H1 (cell line): ENCODE results near the gene TNFRSF11A. TPM values are rescaled to one million over a fixed set of nuclear protein-coding genes. Genes with fewer than 3 reads are reported as not detected.

Experiments
- CTCF ChIA-PET: fragments of 300-600 bp; sonication (Branson Sonifier 250); formaldehyde crosslinking; loops from one replicate; lab custom pipeline; 2021; ENCODE audit not compliant: partially characterized antibody; lab: Charles Lee
- POLR2A ChIA-PET: fragments of 300-600 bp; sonication (Branson Sonifier 250); formaldehyde crosslinking; loops from one replicate; lab custom pipeline; 2021; ENCODE audit warnings: inconsistent platforms; ENCODE audit not compliant: partially characterized antibody; lab: Charles Lee
- DNase-seq, 2 experiments: peaks; one replicate each; pipeline versions ENCODE4 v3.0.0 to v3.0.0-alpha.2; 2010 to 2022; ENCODE audit warnings: low spot score in 2 of 2, low read depth in 1 of 2, mixed read lengths in 1 of 2
- FAIRE-seq: peaks from 2 replicates; lab custom pipeline; 2011; peaks lifted over from hg19 to GRCh38; lab: Jason Lieb, UNC
- H2AFZ ChIP-seq: 2 replicates; pipeline ENCODE4 v1.8.1; 2012; ENCODE audit warnings: low read length, inconsistent platforms
- H2AK5ac ChIP-seq: 2 replicates; pipeline ENCODE4 v1.6.1; 2013; ENCODE audit warnings: low read depth, low read length
- H2BK120ac ChIP-seq: replicated peaks from 2 replicates; pipeline ENCODE3; 2013; ENCODE audit warnings: low read depth, low read length, inconsistent platforms
- H2BK12ac ChIP-seq: 2 replicates; pipeline ENCODE4 v1.6.1; 2013; ENCODE audit warnings: low read depth, low read length
- H2BK15ac ChIP-seq: 2 replicates; pipeline ENCODE4 v1.6.1; 2013; ENCODE audit warnings: low read length
- H2BK20ac ChIP-seq: 2 replicates; pipeline ENCODE4 v1.6.1; 2013; ENCODE audit warnings: low read length
- H2BK5ac ChIP-seq: 2 replicates; pipeline ENCODE4 v1.6.1; 2013; ENCODE audit warnings: low read depth, low read length
- H3K14ac ChIP-seq: 2 replicates; pipeline ENCODE4 v1.6.1; 2013; ENCODE audit warnings: inconsistent platforms; ENCODE audit not compliant: insufficient read length
- H3K18ac ChIP-seq: 2 replicates; pipeline ENCODE4 v1.6.1; 2013; ENCODE audit warnings: low read length; ENCODE audit errors: extremely low read depth
- H3K23ac ChIP-seq: 2 replicates; pipeline ENCODE4 v1.6.1; 2013; ENCODE audit warnings: inconsistent platforms; ENCODE audit not compliant: insufficient read length
- H3K23me2 ChIP-seq: 2 replicates; pipeline ENCODE4 v1.6.1; 2013; ENCODE audit warnings: low read depth, low read length
- H3K27ac ChIP-seq: 2 replicates; pipeline ENCODE4 v1.6.1; 2011; ENCODE audit warnings: low read depth, low read length, inconsistent platforms
- H3K27me3 ChIP-seq, 4 experiments: replicated peaks in 1 of 4; 1 replicate in 1 of 4; 2 replicates in 3 of 4; pipeline versions ENCODE4 v1.6.1 to v1.8.1; 2011 to 2013; ENCODE audit warnings: low read length in 3 of 4, mild to moderate bottlenecking in 3 of 4, inconsistent platforms in 2 of 4, mixed read lengths in 2 of 4, moderate library complexity in 1 of 4; ENCODE audit not compliant: control insufficient read depth in 3 of 4, insufficient read depth in 3 of 4; ENCODE audit errors: extremely low read depth in 1 of 4
- H3K36me3 ChIP-seq, 4 experiments: 2 replicates each; pipeline versions ENCODE4 v1.6.1 to v1.8.1; 2011 to 2013; ENCODE audit warnings: mild to moderate bottlenecking in 4 of 4, low read length in 3 of 4, moderate library complexity in 2 of 4, control low read depth in 1 of 4, inconsistent platforms in 1 of 4; ENCODE audit not compliant: insufficient read depth in 4 of 4, control insufficient read depth in 2 of 4
- H3K4ac ChIP-seq: replicated peaks from 2 replicates; pipeline ENCODE3; 2013; ENCODE audit warnings: low read length, low read depth, mixed read lengths, inconsistent platforms; ENCODE audit not compliant: insufficient read length
- H3K4me1 ChIP-seq, 4 experiments: replicated peaks in 1 of 4; 1 replicate in 1 of 4; 2 replicates in 3 of 4; pipeline versions ENCODE4 v1.6.1 to v1.8.1; 2011 to 2013; ENCODE audit warnings: low read length in 3 of 4, inconsistent platforms in 2 of 4, mixed read lengths in 1 of 4; ENCODE audit not compliant: insufficient read depth in 4 of 4, control insufficient read depth in 3 of 4
- H3K4me2 ChIP-seq, 2 experiments: 2 replicates each; pipeline versions ENCODE4 v1.6.1 to v1.8.1; 2011 to 2013; ENCODE audit warnings: low read depth in 2 of 2, low read length in 2 of 2, control low read depth in 1 of 2, inconsistent platforms in 1 of 2, mild to moderate bottlenecking in 1 of 2; ENCODE audit not compliant: insufficient read depth in 1 of 2
- H3K4me3 ChIP-seq, 4 experiments: fragments of 200-600, 300-600 bp in 1 of 4; sonication (generic), shearing (Covaris generic), sonication (Bioruptor Twin) in 1 of 4; 2 replicates each; pipeline versions ENCODE4 v1.5.1 to v1.8.1; 2011 to 2016; ENCODE audit warnings: low read length in 4 of 4, low read depth in 3 of 4, control low read depth in 2 of 4, inconsistent platforms in 2 of 4, mild to moderate bottlenecking in 2 of 4, mixed read lengths in 1 of 4, moderate library complexity in 1 of 4; ENCODE audit not compliant: insufficient read depth in 2 of 4; ENCODE audit errors: extremely low read depth in 1 of 4
- H3K56ac ChIP-seq: replicated peaks from 2 replicates; pipeline ENCODE3; 2013; ENCODE audit warnings: low read depth, mild to moderate bottlenecking, mixed read lengths, low read length, inconsistent platforms; ENCODE audit not compliant: insufficient read length
- H3K79me1 ChIP-seq: 2 replicates; pipeline ENCODE4 v1.6.1; 2013; ENCODE audit warnings: low read depth, low read length, control low read depth
- H3K79me2 ChIP-seq, 2 experiments: 2 replicates each; pipeline versions ENCODE4 v1.6.1 to v1.8.1; 2012 to 2013; ENCODE audit warnings: low read length in 2 of 2, mild to moderate bottlenecking in 2 of 2, inconsistent platforms in 1 of 2; ENCODE audit not compliant: insufficient read depth in 2 of 2, control insufficient read depth in 1 of 2
- H3K9ac ChIP-seq, 4 experiments: replicated peaks in 1 of 4; 1 replicate in 1 of 4; 2 replicates in 3 of 4; pipeline versions ENCODE4 v1.6.1 to v1.8.1; 2011 to 2013; ENCODE audit warnings: low read depth in 3 of 4, low read length in 3 of 4, control low read depth in 2 of 4, mild to moderate bottlenecking in 2 of 4, moderate library complexity in 2 of 4, inconsistent platforms in 1 of 4; ENCODE audit errors: extremely low read depth in 1 of 4
- H3K9me3 ChIP-seq, 2 experiments: 2 replicates each; pipeline versions ENCODE4 v1.6.1 to v1.8.1; 2012 to 2013; ENCODE audit warnings: mild to moderate bottlenecking in 2 of 2, moderate library complexity in 2 of 2, control low read depth in 1 of 2, inconsistent platforms in 1 of 2, low read depth in 1 of 2, low read length in 1 of 2, mixed read lengths in 1 of 2; ENCODE audit not compliant: insufficient read depth in 2 of 2
- H4K20me1 ChIP-seq, 2 experiments: replicated peaks in 1 of 2; 2 replicates each; pipeline versions ENCODE3 to v1.8.1; 2011 to 2013; ENCODE audit warnings: inconsistent platforms in 2 of 2, low read length in 2 of 2, mild to moderate bottlenecking in 1 of 2; ENCODE audit not compliant: insufficient read depth in 2 of 2, control insufficient read depth in 1 of 2
- H4K5ac ChIP-seq: 2 replicates; pipeline ENCODE4 v1.6.1; 2013; ENCODE audit warnings: low read length, low read depth, mixed read lengths, inconsistent platforms; ENCODE audit not compliant: insufficient read length
- H4K8ac ChIP-seq: 2 replicates; pipeline ENCODE4 v1.8.0; 2013; ENCODE audit warnings: mild to moderate bottlenecking, moderate library complexity, low read length, inconsistent platforms; ENCODE audit not compliant: insufficient read depth; ENCODE audit errors: extremely low read depth
- H4K91ac ChIP-seq: replicated peaks from 2 replicates; pipeline ENCODE3; 2013; ENCODE audit warnings: low read length, mixed read lengths, inconsistent platforms; ENCODE audit not compliant: insufficient read length
- CTBP2 ChIP-seq: IDR thresholded peaks from 2 replicates; pipeline ENCODE4 v1.7.0; 2011; ENCODE audit warnings: borderline replicate concordance, mild to moderate bottlenecking, moderate library complexity, mixed read lengths, low read length; ENCODE audit not compliant: insufficient read depth, insufficient read length
- FOSL1 ChIP-seq: IDR thresholded peaks from 2 replicates; pipeline ENCODE4 v1.6.1; 2011; ENCODE audit warnings: mild to moderate bottlenecking, low read depth, low read length, moderate library complexity; ENCODE audit not compliant: insufficient read depth
- GTF2F1 ChIP-seq: IDR thresholded peaks from 2 replicates; pipeline ENCODE4 v1.6.1; 2012; ENCODE audit warnings: low read depth, low read length, improper control_type of control experiment, borderline replicate concordance
- SIRT6 ChIP-seq: IDR thresholded peaks from one replicate; pipeline ENCODE4 v1.7.1; 2012; ENCODE audit warnings: low read length, inconsistent platforms
- SUZ12 ChIP-seq: fragments of 200-600 bp; sonication (generic); IDR thresholded peaks from 2 replicates; pipeline ENCODE4 v1.6.1; 2012; ENCODE audit warnings: mild to moderate bottlenecking, inconsistent platforms, low read length, moderate library complexity, mixed read lengths
- WGBS, 2 experiments: shearing (Covaris generic) in 1 of 2; methylation state at CpG; one replicate each; pipeline versions ENCODE4 v1.1.6 to v1.1.7; 2013 to 2015; ENCODE audit warnings: low lambda C conversion rate in 2 of 2, mixed read lengths in 2 of 2, inconsistent platforms in 1 of 2, low coverage in 1 of 2, missing lambda C conversion rate in 1 of 2; ENCODE audit not compliant: insufficient replicate concordance in 2 of 2, insufficient coverage in 1 of 2, insufficient read length in 1 of 2; ENCODE audit errors: extremely low coverage in 1 of 2, missing lambda C conversion rate in 1 of 2; 5-methylcytosine and 5-hydroxymethylcytosine counted together
- polyA plus RNA-seq, 7 experiments: library from polyadenylated mRNA; depleted of rRNA in 3 of 7; stranded (reverse) in 5 of 7; unstranded in 2 of 7; fragments of >200 nt in 5 of 7; fragments of 200-250 nt in 2 of 7; gene quantifications; 1 replicate in 5 of 7; 2 replicates in 1 of 7; 4 replicates in 1 of 7; pipeline versions ENCODE4 v1.2.1 to v1.2.3, GENCODE V29; 2011 to 2013; ENCODE audit warnings: missing spikeins in 2 of 7, mixed read lengths in 2 of 7
- total RNA-seq: library from RNA; stranded (reverse); fragmentation: NEBNext Ultra II Directional; extraction: Animal tissue kit (Norgen Biotek cat#: 25700); gene quantifications from 2 replicates; pipeline ENCODE4 v1.2.1, GENCODE V29; 2021

TNFRSF11A gene
- total and polyA plus RNA-seq, 2 of the 8 experiments (the other 6 are each of a cell fraction or from before 2014, with no cell fraction given) = 8.7 to 10.6 TPM

GRCh38 chr18:62394006-62394763 lies 69.1 kb downstream of the TNFRSF11A start:
- ChIA-PET CTCF (interaction anchor here (0.8 kb wide), 1 partner anchor 25 kb away, joined by 4 read pairs; no protein-coding TSS in a partner anchor), POLR2A (no interaction called here)
- Histone ChIP-seq H3K4ac (no peak overlapping the region), H3K56ac (no peak overlapping the region), H3K18ac (no peak overlapping the region), H3K4me1 (peaks cover 0 to 5% (median 0%) of the 10 kb centered on the region in 4 experiments; a peak in 3 of 7 replicates), H3K23ac (no peak overlapping the region), H3K9ac (no peak overlapping the region), H3K79me2 (no peaks in the 10 kb centered on the region), H3K36me3 (no peaks in the 10 kb centered on the region), H2BK15ac (no peak overlapping the region), H4K91ac (no peak overlapping the region), H2BK5ac (no peak overlapping the region), H3K14ac (no peak overlapping the region), H3K4me2 (no peak overlapping the region), H3K4me3 (no peak overlapping the region), H2AFZ (no peak overlapping the region), H3K27ac (no peak overlapping the region), H2AK5ac (no peak overlapping the region), H2BK120ac (no peak overlapping the region), H3K79me1 (no peaks in the 10 kb centered on the region), H2BK20ac (no peak overlapping the region), H3K23me2 (no peaks in the 10 kb centered on the region), H4K8ac (no peak overlapping the region), H3K27me3 (no peaks in the 10 kb centered on the region), H4K20me1 (no peaks in the 10 kb centered on the region), H2BK12ac (no peak overlapping the region), H4K5ac (no peak overlapping the region), H3K9me3 (peaks cover 0 to 7% of the 10 kb centered on the region in 2 experiments; a peak in 1 of 4 replicates)
- no peak for TF ChIP-seq SUZ12
- no peak for TF ChIP-seq GTF2F1
- TF ChIP-seq CTBP2 = no peak
- no peak for TF ChIP-seq SIRT6
- TF ChIP-seq FOSL1 = no peak
- DNase-seq = no peak
- FAIRE-seq = no peak
- WGBS, 2 experiments = 91% methylated on average over 15 of the region's 15 CpGs; no CpG with 5 or more reads in 1 of the 2 experiments
